ENCODE data around the gene NOTCH1. TPM values are rescaled to one million over a fixed set of nuclear protein-coding genes. Genes with fewer than 3 reads are reported as not detected.

NOTCH1 gene
- total and polyA plus RNA-seq, 2 of the 8 experiments (the other 6 are each of a cell fraction or from before 2014, with no cell fraction given): 6.9 to 55.6 TPM

DNA sequence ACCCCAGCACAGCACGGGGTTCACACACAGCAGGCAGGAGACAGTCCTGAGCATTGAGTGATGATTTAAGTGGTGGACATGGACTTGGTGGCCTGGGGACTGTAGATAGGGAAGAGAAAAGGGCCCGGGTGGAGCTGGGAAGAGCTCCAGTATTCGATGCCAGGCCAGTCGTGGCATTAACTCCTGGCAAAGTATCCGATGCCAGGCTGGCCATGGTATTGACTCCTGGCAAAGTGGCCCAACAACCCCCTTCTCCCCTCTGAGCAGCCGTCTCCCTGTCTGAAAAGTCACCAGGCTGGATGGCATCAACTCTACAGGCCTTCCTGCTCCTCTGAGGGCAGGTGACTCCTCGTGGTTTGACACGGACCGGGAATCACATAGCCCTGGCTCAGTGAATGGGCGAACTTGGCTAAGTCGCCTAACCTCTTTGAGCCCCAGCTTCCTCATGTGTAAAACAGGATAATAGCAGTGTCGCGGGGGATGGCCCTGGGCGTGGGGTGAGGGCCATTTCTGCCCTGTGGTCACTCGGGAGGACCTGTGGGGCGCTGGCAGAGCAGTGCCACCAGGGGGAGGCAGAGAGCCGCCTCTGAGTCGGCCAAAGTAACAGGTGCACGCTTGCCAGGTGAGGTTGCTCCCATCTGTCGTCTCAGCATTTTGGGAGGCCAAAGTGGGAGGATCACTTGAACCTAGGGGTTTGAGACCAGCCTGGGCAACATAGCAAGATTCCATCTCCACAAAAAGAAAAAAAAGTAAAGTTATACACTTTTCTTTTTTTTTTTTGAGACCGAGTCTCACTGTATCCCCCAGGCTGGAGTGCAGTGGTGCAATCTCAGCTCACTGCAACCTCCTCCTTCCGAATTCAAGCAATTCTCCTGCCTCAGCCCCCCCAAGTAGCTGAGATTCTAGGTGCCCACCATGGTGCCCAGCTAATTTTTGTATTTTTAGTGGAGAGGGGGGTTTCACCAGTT, 57.3 kb downstream of the NOTCH1 start:
- FAIRE-seq (no peak), DNase-seq (ENCODE audit: low read depth in 1 of 2, low spot score in 2 of 2) (peak; percentile 23 to 94)
- Histone ChIP-seq H2AFZ (ENCODE audit: low read length) (no peak overlapping the region), H2BK5ac (ENCODE audit: low read depth, low read length) (no peak overlapping the region), H3K23me2 (ENCODE audit: low read depth, low read length) (peaks cover under 1% of the 10 kb centered on the region; the same call in 1 of the 2 replicates), H3K4me2 (ENCODE audit: insufficient read depth in 1 of 2, low read depth in 2 of 2, low read length in 2 of 2) (no peak overlapping the region), H3K27ac (ENCODE audit: low read depth, low read length) (no peak overlapping the region), H4K20me1 (replicated peaks in 1 of 2; ENCODE audit: control insufficient read depth in 1 of 2, insufficient read depth in 2 of 2, low read length in 2 of 2) (peaks cover 2 to 5% of the 10 kb centered on the region in 2 experiments), H2BK12ac (ENCODE audit: low read depth, low read length) (no peak overlapping the region), H4K8ac (ENCODE audit: extremely low read depth, insufficient read depth, low read length) (no peak overlapping the region), H3K79me2 (ENCODE audit: control insufficient read depth in 1 of 2, insufficient read depth in 2 of 2, low read length in 2 of 2) (no peaks in the 10 kb centered on the region), H2BK15ac (ENCODE audit: low read length) (no peak overlapping the region), H2BK120ac (replicated peaks; ENCODE audit: low read depth, low read length) (no peak overlapping the region), H3K14ac (ENCODE audit: insufficient read length) (no peak overlapping the region), H3K56ac (replicated peaks; ENCODE audit: insufficient read length, low read depth, low read length) (no peak overlapping the region), H4K91ac (replicated peaks; ENCODE audit: insufficient read length, low read length) (no peak overlapping the region), H2BK20ac (ENCODE audit: low read length) (no peak overlapping the region), H4K5ac (ENCODE audit: insufficient read length, low read depth, low read length) (no peak overlapping the region), H3K18ac (ENCODE audit: extremely low read depth, low read length) (no peak overlapping the region), H3K4me1 (replicated peaks in 1 of 4; ENCODE audit: control insufficient read depth in 3 of 4, insufficient read depth in 4 of 4, low read length in 3 of 4) (peaks cover 0 to 7% (median 2%) of the 10 kb centered on the region in 4 experiments; a peak in 5 of 7 replicates), H3K9ac (replicated peaks in 1 of 4; ENCODE audit: extremely low read depth in 1 of 4, low read depth in 3 of 4, low read length in 3 of 4) (no peak overlapping the region), H3K27me3 (replicated peaks in 1 of 4; ENCODE audit: control insufficient read depth in 3 of 4, extremely low read depth in 1 of 4, insufficient read depth in 3 of 4, low read length in 3 of 4) (no peaks in the 10 kb centered on the region), H3K79me1 (ENCODE audit: low read depth, low read length) (no peaks in the 10 kb centered on the region; the same call in 1 of the 2 replicates), H3K36me3 (ENCODE audit: control insufficient read depth in 2 of 4, insufficient read depth in 4 of 4, low read length in 3 of 4) (no peaks in the 10 kb centered on the region), H3K9me3 (ENCODE audit: insufficient read depth in 2 of 2, low read depth in 1 of 2, low read length in 1 of 2) (no peaks in the 10 kb centered on the region), H3K4me3 (ENCODE audit: extremely low read depth in 1 of 4, insufficient read depth in 2 of 4, low read depth in 3 of 4, low read length in 4 of 4) (no peak overlapping the region), H3K23ac (ENCODE audit: insufficient read length) (no peak overlapping the region), H3K4ac (replicated peaks; ENCODE audit: insufficient read length, low read depth, low read length) (no peak overlapping the region), H2AK5ac (ENCODE audit: low read depth, low read length) (no peak overlapping the region)
- CTCF ChIA-PET (ENCODE audit: partially characterized antibody): interaction anchor here (0.6 to 8.9 kb wide), 52 partner anchors 8 to 227 kb away, joined by 3 to 253 read pairs (median 4); partner anchors contain the start of gene EGFL7
- POLR2A ChIA-PET (ENCODE audit: partially characterized antibody): interaction anchor here (0.7 to 1.4 kb wide), 3 partner anchors 9 to 239 kb away, joined by 3 to 4 read pairs (median 4); no protein-coding TSS in a partner anchor
- WGBS, 2 experiments (ENCODE audit: extremely low coverage in 1 of 2, insufficient coverage in 1 of 2, insufficient read length in 1 of 2, insufficient replicate concordance in 2 of 2, low coverage in 1 of 2, low lambda C conversion rate in 2 of 2, missing lambda C conversion rate in 1 of 2): 44% methylated on average over 22 of the region's 22 CpGs; no CpG with 5 or more reads in 1 of the 2 experiments
- TF ChIP-seq NANOG (IDR thresholded peaks at IDR 0.05; ENCODE audit: insufficient read depth, low read depth, low read length, poor library complexity, severe bottlenecking): no peak
- TF ChIP-seq, protein P1, sequence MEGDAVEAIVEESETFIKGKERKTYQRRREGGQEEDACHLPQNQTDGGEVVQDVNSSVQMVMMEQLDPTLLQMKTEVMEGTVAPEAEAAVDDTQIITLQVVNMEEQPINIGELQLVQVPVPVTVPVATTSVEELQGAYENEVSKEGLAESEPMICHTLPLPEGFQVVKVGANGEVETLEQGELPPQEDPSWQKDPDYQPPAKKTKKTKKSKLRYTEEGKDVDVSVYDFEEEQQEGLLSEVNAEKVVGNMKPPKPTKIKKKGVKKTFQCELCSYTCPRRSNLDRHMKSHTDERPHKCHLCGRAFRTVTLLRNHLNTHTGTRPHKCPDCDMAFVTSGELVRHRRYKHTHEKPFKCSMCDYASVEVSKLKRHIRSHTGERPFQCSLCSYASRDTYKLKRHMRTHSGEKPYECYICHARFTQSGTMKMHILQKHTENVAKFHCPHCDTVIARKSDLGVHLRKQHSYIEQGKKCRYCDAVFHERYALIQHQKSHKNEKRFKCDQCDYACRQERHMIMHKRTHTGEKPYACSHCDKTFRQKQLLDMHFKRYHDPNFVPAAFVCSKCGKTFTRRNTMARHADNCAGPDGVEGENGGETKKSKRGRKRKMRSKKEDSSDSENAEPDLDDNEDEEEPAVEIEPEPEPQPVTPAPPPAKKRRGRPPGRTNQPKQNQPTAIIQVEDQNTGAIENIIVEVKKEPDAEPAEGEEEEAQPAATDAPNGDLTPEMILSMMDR (IDR thresholded peaks at IDR 0.05; ENCODE audit: control extremely low read depth in 1 of 3, insufficient read depth in 1 of 3, low read depth in 1 of 3, low read length in 3 of 3): peak in 2 of 3 experiments; percentile 94 to 95; a peak in 3 of 4 replicates
- no peak for TF ChIP-seq BCL11A (IDR thresholded peaks at IDR 0.05; ENCODE audit: low read depth in 2 of 2, low read length in 2 of 2)
